ENCODE data around the gene SPTBN5.

SPTBN5 gene

GRCh38 chr15:41930867-41931222, 37.0 kb upstream of the SPTBN5 start:
- H3K27ac ChIP-seq, result peak overlapping the region; percentile 78
- TF ChIP-seq ZFX (IDR thresholded peaks at IDR 0.05; ENCODE audit: borderline replicate concordance), result no peak
- no peak for TF ChIP-seq CTCF (IDR thresholded peaks at IDR 0.05)

- peak overlapping the region; percentile 78 for H3K27ac ChIP-seq
Measured at GRCh38 chr15:41930221-41930866, 36.5 kb upstream of the SPTBN5 start.

GRCh38 chr15:41928637-41929620, 35.1 kb upstream of the SPTBN5 start:
- H3K27ac ChIP-seq, result peak overlapping the region; percentile 78
- TF ChIP-seq CTCF (IDR thresholded peaks at IDR 0.05) (no peak), ZFX (IDR thresholded peaks at IDR 0.05; ENCODE audit: borderline replicate concordance) (no peak)

More at GRCh38 chr15:41930221-41930866, 36.5 kb upstream of the SPTBN5 start:
- TF ChIP-seq CTCF (IDR thresholded peaks at IDR 0.05), result peak; percentile 13; the same call in 1 of the 2 replicates
- no peak for TF ChIP-seq ZFX (IDR thresholded peaks at IDR 0.05; ENCODE audit: borderline replicate concordance)

- peak overlapping the region; percentile 78 for H3K27ac ChIP-seq
- no peak for TF ChIP-seq ZFX (IDR thresholded peaks at IDR 0.05; ENCODE audit: borderline replicate concordance)
- no peak for TF ChIP-seq CTCF (IDR thresholded peaks at IDR 0.05)
Measured at GRCh38 chr15:41928100-41928499, 34.2 kb upstream of the SPTBN5 start.

GRCh38 chr15:41927536-41927935, 33.7 kb upstream of the SPTBN5 start:
- no peak for TF ChIP-seq ZFX (IDR thresholded peaks at IDR 0.05; ENCODE audit: borderline replicate concordance)
- no peak for TF ChIP-seq CTCF (IDR thresholded peaks at IDR 0.05)
- peak overlapping the region; percentile 78 for H3K27ac ChIP-seq

GRCh38 chr15:41926185-41927056, 32.6 kb upstream of the SPTBN5 start:
- peak overlapping the region; percentile 78 for H3K27ac ChIP-seq
- no peak for TF ChIP-seq ZFX (IDR thresholded peaks at IDR 0.05; ENCODE audit: borderline replicate concordance)
- no peak for TF ChIP-seq CTCF (IDR thresholded peaks at IDR 0.05)
